ENCODE data around the gene EXD1. TPM values are rescaled to one million over a fixed set of nuclear protein-coding genes. Genes with fewer than 3 reads are reported as not detected.

EXD1 gene
- total and polyA plus RNA-seq, 4 donors: not detected

GRCh38 chr15:41215708-41216107 lies 14.8 kb downstream of the EXD1 start:
- WGBS: 79% methylated on average over 2 of the region's 2 CpGs
- H3K9ac ChIP-seq (ENCODE audit: low read depth in 1 of 2, low read length in 2 of 2): no peak overlapping the region
- H3K4me1 ChIP-seq (ENCODE audit: control insufficient read depth in 4 of 4, insufficient read depth in 4 of 4, low read length in 3 of 4): no peaks in the 10 kb centered on the region
- no peaks in the 10 kb centered on the region for H3K27me3 ChIP-seq (ENCODE audit: control insufficient read depth in 4 of 4, insufficient read depth in 4 of 4, low read length in 3 of 4)
- no peaks in the 10 kb centered on the region for H3K9me3 ChIP-seq (ENCODE audit: control insufficient read depth in 4 of 4, low read length in 3 of 4)
- H3K27ac ChIP-seq (ENCODE audit: low read depth in 1 of 2, low read length in 2 of 2): no peak overlapping the region
- H3K4me3 ChIP-seq (ENCODE audit: low read depth in 1 of 3, low read length in 3 of 3): no peak overlapping the region
- DNase-seq (ENCODE audit: low spot score): no peak
- H3K36me3 ChIP-seq (ENCODE audit: control insufficient read depth in 4 of 4, insufficient read depth in 3 of 4, low read depth in 1 of 4, low read length in 3 of 4): no peaks in the 10 kb centered on the region
- TF ChIP-seq JUND (IDR thresholded peaks at IDR 0.05) (no peak), TAF1 (conservative IDR thresholded peaks at IDR 0.05) (no peak), YY1 (IDR thresholded peaks at IDR 0.05) (no peak), SP1 (IDR thresholded peaks at IDR 0.05) (no peak), ZBTB33 (IDR thresholded peaks at IDR 0.05) (no peak), CTCF (IDR thresholded peaks at IDR 0.05; ENCODE audit: low read depth, low read length, missing input control) (no peak), REST (IDR thresholded peaks at IDR 0.05) (no peak), EGR1 (IDR thresholded peaks at IDR 0.05; ENCODE audit: low read depth in 2 of 2) (no peak), RAD21 (IDR thresholded peaks at IDR 0.05) (no peak), ATF3 (IDR thresholded peaks at IDR 0.05) (no peak), HNF4G (IDR thresholded peaks at IDR 0.05) (no peak), MAX (IDR thresholded peaks at IDR 0.05) (no peak), RXRA (IDR thresholded peaks at IDR 0.05) (no peak), GABPA (IDR thresholded peaks at IDR 0.05 in 1 of 2, conservative IDR thresholded peaks at IDR 0.05 in 1 of 2) (no peak), FOXA2 (IDR thresholded peaks at IDR 0.05) (no peak), NR2F2 (IDR thresholded peaks at IDR 0.05) (no peak), FOXA1 (IDR thresholded peaks at IDR 0.05) (no peak), HNF4A (conservative IDR thresholded peaks at IDR 0.05) (no peak)

Measured in liver (tissue), 9 donors.